K562 (cell line): Measurements from ENCODE around the gene KAZN. TPM values are rescaled to one million over a fixed set of nuclear protein-coding genes. Genes with fewer than 3 reads are reported as not detected.

ENCODE experiments used
- ATAC-seq: fragments of 200-7000 bp; cut with Tn5 transposase; 3 replicates; pipeline ENCODE4 v1.9.1; 2020; ENCODE audit warnings: moderate library complexity
- BruUV-seq: library from RNA; stranded (reverse); fragments of 400-500 nt; replicated peaks from 2 replicates; lab custom pipeline; 2021; lab: Mats Ljungman, UMichigan
- CTCF ChIA-PET: fragments of 300-600 bp; formaldehyde crosslinking; extraction: SDS; loops from one replicate; lab custom pipeline; 2021; ENCODE audit warnings: low intra/inter-chr PET ratio; lab: Yijun Ruan, JAX
- POLR2A ChIA-PET: fragments of 300-600, 350-650 bp; sonication (Branson Sonifier 250); formaldehyde crosslinking; extraction: SDS; loops from one replicate; lab custom pipeline; 2021; ENCODE audit warnings: antibody characterized with exemption, inconsistent platforms; lab: Yijun Ruan, JAX
- DNase-seq, 4 experiments: peaks; one replicate each; pipeline versions ENCODE4 v3.0.0 to v3.0.0-alpha.2; 2011 to 2018; ENCODE audit warnings: low spot score in 3 of 4, mixed read lengths in 3 of 4; ENCODE audit errors: extremely low read depth in 1 of 4
- FAIRE-seq: peaks from 2 replicates; lab custom pipeline; 2011; peaks lifted over from hg19 to GRCh38; lab: Jason Lieb, UNC
- H2AFZ ChIP-seq: 2 replicates; pipeline ENCODE4 v1.6.0; 2011; ENCODE audit warnings: low read depth, low read length, control low read depth, inconsistent platforms
- H3K27ac ChIP-seq: fragments of 200-600 bp; 3 replicates; pipeline ENCODE4 v1.8.0; 2011; ENCODE audit warnings: low read depth, mild to moderate bottlenecking, control low read depth, inconsistent platforms, low read length, moderate library complexity, mixed read lengths; ENCODE audit errors: extremely low read depth
- H3K27me3 ChIP-seq, 2 experiments: fragments of 300-600 bp in 1 of 2; 2 replicates in 1 of 2; 3 replicates in 1 of 2; pipeline versions ENCODE4 v1.6.0 to v1.8.0; 2011; ENCODE audit warnings: inconsistent platforms in 2 of 2, low read length in 2 of 2, mild to moderate bottlenecking in 1 of 2, mixed read lengths in 1 of 2, moderate library complexity in 1 of 2; ENCODE audit not compliant: control insufficient read depth in 2 of 2, insufficient read depth in 2 of 2
- H3K36me3 ChIP-seq: fragments of 300-600 bp; 3 replicates; pipeline ENCODE4 v1.8.0; 2011; ENCODE audit warnings: mild to moderate bottlenecking, low read length, inconsistent platforms; ENCODE audit not compliant: control insufficient read depth, insufficient read depth
- H3K4me1 ChIP-seq, 2 experiments: fragments of 200-600 bp in 1 of 2; replicated peaks in 1 of 2; 2 replicates in 1 of 2; 3 replicates in 1 of 2; pipeline versions ENCODE4 v1.5.1 to v1.8.0; 2011; ENCODE audit warnings: inconsistent platforms in 2 of 2, low read length in 2 of 2, mild to moderate bottlenecking in 1 of 2, mixed read lengths in 1 of 2, moderate library complexity in 1 of 2; ENCODE audit not compliant: control insufficient read depth in 2 of 2, insufficient read depth in 2 of 2
- H3K4me2 ChIP-seq: 2 replicates; pipeline ENCODE4 v1.6.1; 2011; ENCODE audit warnings: low read length, control low read depth, inconsistent platforms, mixed read lengths; ENCODE audit not compliant: insufficient read depth
- H3K4me3 ChIP-seq: fragments of 200-600 bp; sonication (generic), shearing (Covaris generic); 2 replicates; pipeline ENCODE4 v1.5.1; 2016; ENCODE audit warnings: control low read depth, inconsistent platforms
- H3K79me2 ChIP-seq: fragments of 200-600 bp; 3 replicates; pipeline ENCODE4 v1.8.0; 2011; ENCODE audit warnings: low read length, inconsistent platforms; ENCODE audit not compliant: control insufficient read depth, insufficient read depth
- H3K9ac ChIP-seq, 2 experiments: 2 replicates each; pipeline versions ENCODE4 v1.6.0 to v1.6.1; 2011; ENCODE audit warnings: low read depth in 2 of 2, low read length in 2 of 2, control low read depth in 1 of 2, inconsistent platforms in 1 of 2, mild to moderate bottlenecking in 1 of 2, mixed read lengths in 1 of 2; ENCODE audit not compliant: insufficient read depth in 1 of 2
- H3K9me1 ChIP-seq: one replicate; pipeline ENCODE4 v1.6.0; 2011; ENCODE audit warnings: inconsistent platforms, mild to moderate bottlenecking, low read length, moderate library complexity; ENCODE audit not compliant: control insufficient read depth, insufficient read depth
- H3K9me3 ChIP-seq: replicated peaks from 2 replicates; pipeline ENCODE4 v1.5.1; 2011; ENCODE audit warnings: low read depth, low read length, inconsistent platforms; ENCODE audit not compliant: control insufficient read depth, insufficient read depth
- H4K20me1 ChIP-seq: replicated peaks from 2 replicates; pipeline ENCODE4 v1.6.1; 2011; ENCODE audit warnings: low read length, inconsistent platforms, mixed read lengths; ENCODE audit not compliant: control insufficient read depth, insufficient read depth
- PRDM10 ChIP-seq: fragments of 450-650 bp; IDR thresholded peaks from 2 replicates; pipeline ENCODE4 v1.6.1; 2018; ENCODE audit not compliant: partially characterized antibody
- ZNF24 ChIP-seq: fragments of 450-650 bp; IDR thresholded peaks from 2 replicates; pipeline ENCODE4 v1.6.1; 2016
- WGBS: fragments of 100-300 bp; shearing (Covaris generic); methylation state at CpG from one replicate; pipeline ENCODE4 v1.1.6; 2016; ENCODE audit warnings: low coverage, mixed read lengths; ENCODE audit not compliant: insufficient coverage; ENCODE audit errors: missing lambda C conversion rate; 5-methylcytosine and 5-hydroxymethylcytosine counted together
- in situ Hi-C: fragments of 300-500 bp; cut with MboI; formaldehyde crosslinking; loops from 4 replicates; pipeline ENCODE4 v1.15.0; 2018; ENCODE audit warnings: inconsistent platforms, mixed read lengths
- intact Hi-C: fragments of 100-400 bp; cut with micrococcal nuclease; formaldehyde crosslinking; loops from 2 replicates; pipeline ENCODE4 v1.14.2; 2022
- polyA plus RNA-seq, 8 experiments: library from polyadenylated mRNA; depleted of rRNA in 4 of 8; stranded (reverse) in 5 of 8; unstranded in 3 of 8; fragments of >200 nt; fragmentation: Nextera tagmentation in 2 of 8; fragmentation: Illumina TruSeq in 1 of 8; extraction: Ambion mirVana in 2 of 8; extraction: Trizol in 1 of 8; gene quantifications; 2 replicates each; pipeline versions ENCODE4 v1.2.1 to v1.2.3, GENCODE V29; 2011 to 2014; ENCODE audit warnings: inconsistent platforms in 1 of 8, missing spikeins in 1 of 8
- total RNA-seq, 7 experiments: library from RNA; depleted of rRNA in 6 of 7; stranded (reverse); fragments of >200 nt in 6 of 7; fragmentation: Illumina TruSeq in 2 of 7; extraction: Trizol in 2 of 7; gene quantifications; 2 replicates each; pipeline versions ENCODE4 v1.2.1 to v1.2.3, GENCODE V29; 2011 to 2021; ENCODE audit warnings: low replicate concordance in 1 of 7

The KAZN gene
- total and polyA plus RNA-seq, 9 of the 15 experiments (the other 6 are each of a cell fraction or from before 2014, with no cell fraction given) = 2.1 to 21.6 (median 5.4) TPM

GRCh38 chr1:14742181-14742980, 143.9 kb downstream of the KAZN start:
- H3K4me1 ChIP-seq = no peaks in the 10 kb centered on the region; a peak in 1 of 5 replicates
- ATAC-seq (no peak), FAIRE-seq (no peak), DNase-seq (no peak)
- no peaks in the 10 kb centered on the region for H3K36me3 ChIP-seq
- H3K27me3 ChIP-seq = peaks cover 63 to 65% of the 10 kb centered on the region in 2 experiments
- WGBS = 3% methylated on average over 9 of the region's 9 CpGs
- no peak overlapping the region for H3K4me2 ChIP-seq
- H4K20me1 ChIP-seq = no peaks in the 10 kb centered on the region; the same call in none of the 2 replicates
- H3K9me1 ChIP-seq = no peaks in the 10 kb centered on the region
- ChIA-PET CTCF (no interaction called here), POLR2A (interaction anchor here (2.1 kb wide), 1 partner anchor 35 kb away, joined by 6 read pairs; no protein-coding TSS in a partner anchor)
- H3K9me3 ChIP-seq = no peaks in the 10 kb centered on the region
- in situ Hi-C loops (no loop called here), intact Hi-C loops (loop anchor here (10.0 kb wide), 1 partner anchor 362 kb away; no protein-coding TSS in a partner anchor)
- H3K79me2 ChIP-seq = no peaks in the 10 kb centered on the region
- H3K9ac ChIP-seq = no peak overlapping the region
- no TSS peak for BruUV-seq
- no peak overlapping the region for H3K4me3 ChIP-seq
- H3K27ac ChIP-seq = no peak overlapping the region
- no peak overlapping the region for H2AFZ ChIP-seq
- TF ChIP-seq ZNF24 (peak; percentile 62), PRDM10 (no peak)
